ENCODE measurements around the gene MROH2B. TPM values are rescaled to one million over a fixed set of nuclear protein-coding genes. Genes with fewer than 3 reads are reported as not detected.

MROH2B gene
- total and polyA plus RNA-seq, 2 of the 13 experiments (the other 11 are each of a cell fraction or from before 2014, with no cell fraction given) = not detected

GRCh38 chr5:40984884-40985283 lies 86.3 kb downstream of the MROH2B start (continued):
- no peak for TF ChIP-seq ZIK1 (CRISPR knock-in tag; IDR thresholded peaks at IDR 0.05; ENCODE audit: borderline replicate concordance, low read depth)

- Histone ChIP-seq H2AFZ (ENCODE audit: low read length) (no peak overlapping the region), H4K20me1 (ENCODE audit: insufficient read depth, low read length) (no peaks in the 10 kb centered on the region), H3K27ac (ENCODE audit: extremely low read length, insufficient read depth, low read length) (no peak overlapping the region), H3K9me3 (ENCODE audit: low read length) (no peaks in the 10 kb centered on the region), H3K27me3 (ENCODE audit: control insufficient read depth in 1 of 2, insufficient read depth in 2 of 2, low read length in 2 of 2) (no peaks in the 10 kb centered on the region; a peak in 1 of 5 replicates), H3K36me3 (replicated peaks in 1 of 2; ENCODE audit: control insufficient read depth in 1 of 2, insufficient read depth in 2 of 2, low read length in 2 of 2) (no peaks in the 10 kb centered on the region), H3K4me1 (ENCODE audit: insufficient read depth, low read length) (peaks cover 3% of the 10 kb centered on the region), H3K9ac (ENCODE audit: insufficient read depth, low read depth, low read length) (no peak overlapping the region), H3K4me2 (ENCODE audit: low read depth, low read length) (no peak overlapping the region), H3K79me2 (ENCODE audit: insufficient read depth, low read length) (no peaks in the 10 kb centered on the region), H3K4me3 (replicated peaks in 1 of 3; ENCODE audit: insufficient read depth in 1 of 3, low read depth in 2 of 3, low read length in 3 of 3) (no peak overlapping the region)
- in situ Hi-C loops (cut with HindIII; ENCODE audit: extremely low pct_ligation_motif_present, low pct_unique_long_range_greater_than_20kb) = no loop called here
- TF ChIP-seq CBFB (CRISPR knock-in tag; IDR thresholded peaks at IDR 0.05) (no peak), FOXO1 (CRISPR knock-in tag; IDR thresholded peaks at IDR 0.05) (no peak), DRAP1 (CRISPR knock-in tag; IDR thresholded peaks at IDR 0.05) (no peak), ZNF207 (IDR thresholded peaks at IDR 0.05; ENCODE audit: borderline replicate concordance) (no peak)
- TF ChIP-seq, protein P1, sequence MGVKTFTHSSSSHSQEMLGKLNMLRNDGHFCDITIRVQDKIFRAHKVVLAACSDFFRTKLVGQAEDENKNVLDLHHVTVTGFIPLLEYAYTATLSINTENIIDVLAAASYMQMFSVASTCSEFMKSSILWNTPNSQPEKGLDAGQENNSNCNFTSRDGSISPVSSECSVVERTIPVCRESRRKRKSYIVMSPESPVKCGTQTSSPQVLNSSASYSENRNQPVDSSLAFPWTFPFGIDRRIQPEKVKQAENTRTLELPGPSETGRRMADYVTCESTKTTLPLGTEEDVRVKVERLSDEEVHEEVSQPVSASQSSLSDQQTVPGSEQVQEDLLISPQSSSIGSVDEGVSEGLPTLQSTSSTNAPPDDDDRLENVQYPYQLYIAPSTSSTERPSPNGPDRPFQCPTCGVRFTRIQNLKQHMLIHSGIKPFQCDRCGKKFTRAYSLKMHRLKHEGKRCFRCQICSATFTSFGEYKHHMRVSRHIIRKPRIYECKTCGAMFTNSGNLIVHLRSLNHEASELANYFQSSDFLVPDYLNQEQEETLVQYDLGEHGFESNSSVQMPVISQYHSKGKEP (CRISPR knock-in tag; IDR thresholded peaks at IDR 0.05) = no peak
- TF ChIP-seq, protein P2, sequence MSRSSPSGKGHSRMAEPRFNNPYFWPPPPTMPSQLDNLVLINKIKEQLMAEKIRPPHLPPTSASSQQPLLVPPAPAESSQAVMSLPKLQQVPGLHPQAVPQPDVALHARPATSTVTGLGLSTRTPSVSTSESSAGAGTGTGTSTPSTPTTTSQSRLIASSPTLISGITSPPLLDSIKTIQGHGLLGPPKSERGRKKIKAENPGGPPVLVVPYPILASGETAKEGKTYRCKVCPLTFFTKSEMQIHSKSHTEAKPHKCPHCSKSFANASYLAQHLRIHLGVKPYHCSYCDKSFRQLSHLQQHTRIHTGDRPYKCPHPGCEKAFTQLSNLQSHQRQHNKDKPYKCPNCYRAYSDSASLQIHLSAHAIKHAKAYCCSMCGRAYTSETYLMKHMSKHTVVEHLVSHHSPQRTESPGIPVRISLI (CRISPR knock-in tag; IDR thresholded peaks at IDR 0.05; ENCODE audit: borderline replicate concordance) = no peak
- intact Hi-C loops (cut with micrococcal nuclease; ENCODE audit: unreplicated experiment) = no loop called here
- 63% methylated on average over 3 of the region's 3 CpGs for WGBS (ENCODE audit: low lambda C conversion rate)
- DNase-seq (ENCODE audit: low spot score) (no peak), ATAC-seq (no peak), FAIRE-seq (no peak)
- ChIA-PET CTCF (ENCODE audit: low intra/inter-chr PET ratio, low total read pairs) (no interaction called here), POLR2A (no interaction called here)
- BruUV-seq (replicated peaks) = no TSS peak
Measured at GRCh38 chr5:40983781-40984180, 87.4 kb downstream of the MROH2B start.

All from HepG2 (cell line).